ENCODE measurements around the gene ABHD11. TPM values are rescaled to one million over a fixed set of nuclear protein-coding genes. Genes with fewer than 3 reads are reported as not detected.
"Not testable (repeated sequence)": the region's sequence is repeated elsewhere in the genome, so short reads cannot be mapped to it uniquely, and the experiment has no call there.

Gene ABHD11, protein sequence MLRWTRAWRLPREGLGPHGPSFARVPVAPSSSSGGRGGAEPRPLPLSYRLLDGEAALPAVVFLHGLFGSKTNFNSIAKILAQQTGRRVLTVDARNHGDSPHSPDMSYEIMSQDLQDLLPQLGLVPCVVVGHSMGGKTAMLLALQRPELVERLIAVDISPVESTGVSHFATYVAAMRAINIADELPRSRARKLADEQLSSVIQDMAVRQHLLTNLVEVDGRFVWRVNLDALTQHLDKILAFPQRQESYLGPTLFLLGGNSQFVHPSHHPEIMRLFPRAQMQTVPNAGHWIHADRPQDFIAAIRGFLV
- 18.9 and 24.3 TPM in 2 replicates for total RNA-seq

DNA sequence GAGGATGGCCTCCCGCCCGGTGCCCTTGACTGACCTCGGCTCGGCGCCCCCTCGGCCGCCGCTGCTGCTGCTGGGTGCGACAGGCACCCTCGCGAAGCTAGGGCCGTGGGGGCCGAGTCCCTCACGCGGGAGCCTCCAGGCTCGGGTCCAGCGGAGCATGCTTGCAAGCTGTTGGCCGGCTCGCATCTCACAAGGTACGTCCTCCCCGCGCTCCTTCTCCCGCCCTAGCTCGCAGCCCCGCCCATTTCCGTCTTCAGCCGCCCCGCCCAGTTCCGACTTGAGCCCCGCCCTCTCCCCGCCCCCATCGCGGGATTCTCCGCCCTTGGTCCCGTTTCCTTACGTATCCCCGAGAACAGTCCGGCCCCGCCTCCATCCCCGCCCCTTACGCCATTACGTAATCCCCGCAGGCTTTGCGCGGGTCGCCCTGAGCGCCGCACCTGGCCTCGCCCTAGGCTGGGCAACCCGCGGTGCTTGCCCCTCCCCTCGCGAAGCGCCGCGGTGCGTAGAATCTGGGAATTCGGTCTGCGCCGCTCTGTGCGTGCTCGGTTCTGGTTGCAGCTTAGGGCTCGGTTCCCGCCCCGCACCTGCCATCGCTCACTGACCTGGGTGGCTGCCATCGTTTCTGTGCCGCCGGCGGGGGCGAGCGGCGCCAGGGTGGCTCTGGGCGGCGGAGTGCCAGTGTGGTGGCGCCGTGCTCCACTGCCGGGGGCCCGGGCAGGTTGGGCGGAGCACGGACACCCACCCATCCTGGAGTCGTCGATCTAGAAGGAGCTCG, at the start of gene ABHD11:
Gene ABHD11, minus strand, starts transcription at position 191 of the 775 bp plus-strand sequence. Its CDS starts 32 bp downstream, at position 159.
- Mint-ChIP-seq H3K9me3 (no peaks in the 10 kb centered on the region), H3K4me1 (ENCODE audit: low read depth) (peaks cover 14% of the 10 kb centered on the region), H3K27ac (peak within 1 kb of the TSS; percentile 93), H3K4me3 (peak within 1 kb of the TSS; percentile 94), H3K36me3 (ENCODE audit: low read depth) (no peaks in the 10 kb centered on the region), H3K27me3 (ENCODE audit: insufficient read depth) (peaks cover 2% of the 10 kb centered on the region)
- intact Hi-C loops (cut with micrococcal nuclease) = loop anchor here (1.0 to 10.0 kb wide), 14 partner anchors 20 to 2000 kb away; partner anchors contain the start of genes BAZ1B, BCL7B, BUD23 and DNAJC30
- DNase-seq (ENCODE audit: low spot score) = peak; percentile 95

- intact Hi-C loops (cut with micrococcal nuclease); H3K36me3 Mint-ChIP-seq (ENCODE audit: low read depth): not testable (repeated sequence)
Observed at GRCh38 chr7:73787786-73788048, 49.1 kb upstream of the ABHD11 start.

GRCh38 chr7:73786588-73786987, 48.0 kb upstream of the ABHD11 start:
- H3K9me3 Mint-ChIP-seq = no peaks in the 10 kb centered on the region
- no peaks in the 10 kb centered on the region for H3K27me3 Mint-ChIP-seq (ENCODE audit: insufficient read depth)
- no peaks in the 10 kb centered on the region for H3K36me3 Mint-ChIP-seq (ENCODE audit: low read depth)
- DNase-seq (ENCODE audit: low spot score) = no peak
- no peak overlapping the region for H3K27ac Mint-ChIP-seq
- H3K4me1 Mint-ChIP-seq (ENCODE audit: low read depth) = no peaks in the 10 kb centered on the region
- H3K4me3 Mint-ChIP-seq = no peak overlapping the region
- intact Hi-C loops (cut with micrococcal nuclease) = no loop called here

More at GRCh38 chr7:73787786-73788048, 49.1 kb upstream of the ABHD11 start:
- not testable (repeated sequence) for H3K27ac Mint-ChIP-seq; DNase-seq (ENCODE audit: low spot score); H3K4me1 Mint-ChIP-seq (ENCODE audit: low read depth); H3K27me3 Mint-ChIP-seq (ENCODE audit: insufficient read depth); H3K9me3 Mint-ChIP-seq; H3K4me3 Mint-ChIP-seq

GRCh38 chr7:73779517-73779916, 40.9 kb upstream of the ABHD11 start:
- peaks cover 11% of the 10 kb centered on the region for H3K27me3 Mint-ChIP-seq (ENCODE audit: insufficient read depth)

DNA sequence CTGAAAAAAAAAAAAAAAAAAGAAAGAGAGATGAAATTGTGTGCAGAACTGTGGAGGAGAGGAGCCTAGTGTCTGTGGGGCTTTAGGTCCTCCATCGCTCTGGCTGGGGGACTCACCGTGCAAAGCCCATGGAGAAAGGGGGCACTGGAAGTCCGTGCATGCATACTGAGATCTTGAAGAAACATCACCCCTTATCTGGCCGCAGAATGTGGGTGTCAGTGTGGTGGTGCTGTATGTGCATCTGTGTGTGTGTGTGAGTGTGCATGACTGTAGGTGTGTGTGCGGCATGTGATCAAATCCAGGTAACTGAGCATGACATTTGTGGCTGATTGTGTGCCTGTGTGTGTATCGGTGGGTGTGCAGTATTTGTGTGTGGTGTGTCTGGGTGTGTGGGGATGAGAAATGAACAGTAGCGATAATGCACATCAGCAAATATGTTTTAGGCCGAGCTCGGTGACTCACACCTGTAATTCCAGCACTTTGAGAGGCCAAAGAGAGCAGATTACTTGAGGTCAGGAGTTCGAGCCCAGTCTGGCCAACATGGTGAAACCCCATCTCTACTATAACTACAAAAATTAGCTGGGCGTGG, 40.3 kb upstream of the ABHD11 start:
- H3K9me3 Mint-ChIP-seq = peaks cover 6% of the 10 kb centered on the region
- H3K27me3 Mint-ChIP-seq (ENCODE audit: insufficient read depth) = peaks cover 16% of the 10 kb centered on the region
- intact Hi-C loops (cut with micrococcal nuclease) = no loop called here
- DNase-seq (ENCODE audit: low spot score) = no peak
- H3K36me3 Mint-ChIP-seq (ENCODE audit: low read depth) = no peaks in the 10 kb centered on the region
- no peak overlapping the region for H3K27ac Mint-ChIP-seq
- no peak overlapping the region for H3K4me3 Mint-ChIP-seq
- no peaks in the 10 kb centered on the region for H3K4me1 Mint-ChIP-seq (ENCODE audit: low read depth)

More at GRCh38 chr7:73779517-73779916, 40.9 kb upstream of the ABHD11 start:
- peaks cover 6% of the 10 kb centered on the region for H3K9me3 Mint-ChIP-seq
- DNase-seq (ENCODE audit: low spot score) = no peak
- no peak overlapping the region for H3K4me3 Mint-ChIP-seq
- H3K27ac Mint-ChIP-seq = no peak overlapping the region
- intact Hi-C loops (cut with micrococcal nuclease) = no loop called here
- H3K4me1 Mint-ChIP-seq (ENCODE audit: low read depth) = no peaks in the 10 kb centered on the region
- no peaks in the 10 kb centered on the region for H3K36me3 Mint-ChIP-seq (ENCODE audit: low read depth)

DNA sequence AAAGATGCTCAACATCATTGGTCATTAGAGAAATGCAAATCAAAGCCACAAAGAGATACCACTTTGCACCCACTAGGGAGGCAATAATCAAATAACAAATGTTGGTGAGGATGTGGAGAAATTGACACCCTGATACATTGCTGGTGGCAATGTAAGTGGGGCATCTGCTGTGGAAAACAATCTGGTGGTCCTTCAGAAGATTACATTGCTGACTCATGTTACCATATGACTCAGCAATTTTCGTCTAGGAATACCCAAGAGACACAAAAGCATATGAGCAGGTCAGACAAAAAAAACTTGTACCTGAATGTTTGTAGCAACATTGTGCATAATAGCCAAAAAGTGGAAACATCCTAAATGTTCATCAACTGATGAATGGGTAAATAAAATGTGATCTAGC, 36.3 kb upstream of the ABHD11 start:
- Mint-ChIP-seq H3K4me3 (no peak overlapping the region), H3K36me3 (ENCODE audit: low read depth) (no peaks in the 10 kb centered on the region), H3K9me3 (no peaks in the 10 kb centered on the region), H3K27ac (no peak overlapping the region), H3K27me3 (ENCODE audit: insufficient read depth) (peaks cover 20% of the 10 kb centered on the region), H3K4me1 (ENCODE audit: low read depth) (no peaks in the 10 kb centered on the region)
- no peak for DNase-seq (ENCODE audit: low spot score)
- intact Hi-C loops (cut with micrococcal nuclease) = no loop called here

DNA sequence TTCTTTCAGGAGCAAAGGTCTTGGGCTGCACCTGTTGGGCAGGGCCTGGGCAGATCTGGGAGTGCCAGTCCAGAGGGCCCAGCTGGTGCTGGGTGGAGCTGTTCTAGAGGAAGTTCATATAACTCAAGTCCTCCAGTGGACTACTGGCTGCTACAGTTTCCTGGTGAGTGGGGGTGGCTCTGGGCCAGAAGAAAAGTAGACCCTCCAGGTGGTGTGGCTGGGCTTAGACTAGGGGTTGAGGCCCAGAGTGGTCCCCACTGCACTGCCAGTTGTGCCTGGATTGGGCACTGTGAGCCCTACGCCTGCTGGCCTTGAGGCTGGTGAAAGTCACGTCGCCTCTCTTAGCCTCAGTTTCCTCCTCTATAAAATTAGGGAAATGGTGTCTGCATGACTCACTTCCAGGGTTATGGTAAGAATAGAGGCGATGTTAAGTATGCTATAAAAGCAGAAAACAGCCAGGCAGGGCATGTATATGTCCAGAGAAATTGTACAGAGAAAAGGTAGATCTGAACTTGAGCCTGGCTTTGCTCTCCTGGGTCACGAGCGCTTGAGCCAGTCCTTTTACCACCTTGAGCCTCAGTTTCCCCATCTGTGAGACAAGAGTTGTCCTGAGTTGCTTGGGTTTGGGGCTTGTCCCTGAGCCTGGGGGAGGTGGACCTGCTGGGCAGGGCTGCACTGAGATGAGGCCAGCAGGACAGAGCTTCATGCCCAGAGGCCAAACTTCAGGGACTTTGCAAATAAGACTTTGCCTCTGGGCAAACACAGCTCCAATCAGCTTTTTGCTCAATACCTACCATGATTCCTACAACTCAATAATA, 35.3 kb upstream of the ABHD11 start:
- Mint-ChIP-seq H3K27me3 (ENCODE audit: insufficient read depth) (peaks cover 17% of the 10 kb centered on the region), H3K4me3 (no peak overlapping the region), H3K27ac (no peak overlapping the region), H3K4me1 (ENCODE audit: low read depth) (no peaks in the 10 kb centered on the region), H3K36me3 (ENCODE audit: low read depth) (no peaks in the 10 kb centered on the region), H3K9me3 (no peaks in the 10 kb centered on the region)
- intact Hi-C loops (cut with micrococcal nuclease) = no loop called here
- DNase-seq (ENCODE audit: low spot score) = no peak

GRCh38 chr7:73770860-73771670, 32.5 kb upstream of the ABHD11 start:
- Mint-ChIP-seq H3K4me1 (ENCODE audit: low read depth) (no peaks in the 10 kb centered on the region), H3K27ac (no peak overlapping the region), H3K9me3 (no peaks in the 10 kb centered on the region)

DNA sequence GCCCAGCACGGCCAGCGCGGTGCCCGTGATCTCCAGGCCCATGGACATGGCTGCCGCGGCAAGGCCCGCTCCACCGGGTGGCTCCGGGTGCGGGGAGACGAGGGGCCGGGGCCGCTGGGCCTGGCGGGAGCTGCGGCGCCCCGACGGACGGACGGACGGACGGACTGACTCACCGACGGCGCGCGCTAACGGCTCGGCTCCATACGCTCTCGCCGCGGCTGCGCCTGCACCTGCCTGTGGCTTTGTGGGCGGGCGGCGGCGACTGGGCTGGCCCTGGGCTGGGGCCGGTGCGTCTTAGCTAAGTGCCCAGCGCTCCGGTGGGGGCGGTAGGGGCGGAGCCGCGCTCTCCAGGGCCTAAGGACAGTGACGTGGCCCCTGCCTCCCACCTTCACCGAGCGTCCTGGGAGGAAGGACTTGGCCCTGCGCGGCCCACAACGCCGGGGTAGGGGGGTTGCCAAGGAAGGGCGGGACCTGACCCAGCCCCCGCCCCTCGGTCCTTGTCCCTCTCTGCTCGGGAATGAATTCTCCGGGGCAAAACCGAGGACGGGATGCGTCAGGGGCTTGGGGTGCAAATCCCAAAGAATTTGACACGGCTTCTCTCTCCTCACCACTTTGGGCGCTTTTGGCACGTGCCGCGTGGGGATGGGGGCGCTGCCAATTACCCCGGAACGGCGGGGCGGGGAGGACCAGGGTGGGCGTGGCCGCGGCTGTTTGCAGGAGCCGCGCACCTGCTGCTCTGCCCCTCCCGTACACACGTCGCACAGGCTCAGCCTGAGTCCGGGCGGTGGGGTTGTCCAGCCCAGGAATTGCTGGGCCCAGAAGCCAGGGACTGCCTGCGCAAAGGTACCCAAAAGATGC, 31.6 kb upstream of the ABHD11 start, which contains the start of gene CLDN3:
Gene CLDN3, minus strand, starts transcription at position 269 of the 858 bp plus-strand sequence. Its CDS starts 221 bp downstream, at position 48.
- Mint-ChIP-seq H3K4me3 (no peak within 1 kb of the TSS), H3K27ac (no peak within 1 kb of the TSS), H3K27me3 (ENCODE audit: insufficient read depth) (peaks cover 25% of the 10 kb centered on the region), H3K4me1 (ENCODE audit: low read depth) (no peaks in the 10 kb centered on the region), H3K9me3 (no peaks in the 10 kb centered on the region), H3K36me3 (ENCODE audit: low read depth) (no peaks in the 10 kb centered on the region)
- intact Hi-C loops (cut with micrococcal nuclease) = no loop called here
- no peak for DNase-seq (ENCODE audit: low spot score)

More at GRCh38 chr7:73770860-73771670, 32.5 kb upstream of the ABHD11 start:
- intact Hi-C loops (cut with micrococcal nuclease) = no loop called here
- Mint-ChIP-seq H3K4me3 (no peak overlapping the region), H3K36me3 (ENCODE audit: low read depth) (no peaks in the 10 kb centered on the region), H3K27me3 (ENCODE audit: insufficient read depth) (peaks cover 25% of the 10 kb centered on the region)
- no peak for DNase-seq (ENCODE audit: low spot score)

DNA sequence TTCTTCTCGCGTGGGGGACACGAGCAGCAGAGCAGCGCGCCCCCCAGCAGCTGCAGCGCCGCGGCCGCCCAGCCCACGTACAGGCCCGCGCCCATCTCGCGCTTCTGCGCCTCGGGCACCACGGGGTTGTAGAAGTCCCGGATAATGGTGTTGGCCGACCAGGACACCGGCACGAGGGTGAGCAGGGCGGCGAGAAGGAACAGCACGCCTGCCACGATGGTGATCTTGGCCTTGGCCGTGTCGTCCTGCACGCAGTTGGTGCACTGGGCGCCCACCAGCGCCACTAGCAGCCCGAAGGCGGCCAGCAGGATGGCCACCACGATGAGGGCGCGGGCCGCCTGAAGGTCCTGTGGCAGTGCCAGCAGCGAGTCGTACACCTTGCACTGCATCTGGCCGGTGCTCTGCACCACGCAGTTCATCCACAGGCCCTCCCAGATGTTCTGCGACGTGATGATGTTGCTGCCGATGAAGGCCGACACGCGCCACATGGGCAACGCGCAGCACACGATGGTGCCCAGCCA, 30.9 kb upstream of the ABHD11 start:
- Mint-ChIP-seq H3K4me1 (ENCODE audit: low read depth) (no peaks in the 10 kb centered on the region), H3K27ac (no peak overlapping the region), H3K9me3 (no peaks in the 10 kb centered on the region), H3K27me3 (ENCODE audit: insufficient read depth) (peaks cover 23% of the 10 kb centered on the region), H3K4me3 (no peak overlapping the region), H3K36me3 (ENCODE audit: low read depth) (no peaks in the 10 kb centered on the region)
- intact Hi-C loops (cut with micrococcal nuclease) = no loop called here
- DNase-seq (ENCODE audit: low spot score) = no peak

Data from activated T-helper 1 cell treated with anti-CD3 and anti-CD28 coated beads, Interleukin-12 subunit alpha, Interleukin-12 subunit beta, Interleukin-2, Interleukin-4 antibody, amounts not matched to agents 30 ng/mL and 10 ng/mL and 1 ng/mL, durations not matched to agents 14 hours and 24 hours and 36 hours (primary cell).